Mesodermal cell (in vitro differentiated cells): Measurements from ENCODE around the gene JAK3.
A peak's percentile ranks its signal among the peaks of the same experiment; 100 is the strongest.

Source experiments
- H3K27ac ChIP-seq: 2 replicates; pipeline ENCODE4 v1.7.0; 2013; ENCODE audit warnings: mild to moderate bottlenecking, low read depth, low read length, moderate library complexity; ENCODE audit not compliant: severe bottlenecking
- H3K36me3 ChIP-seq: 2 replicates; pipeline ENCODE4 v1.7.1; 2013; ENCODE audit warnings: mild to moderate bottlenecking, low read length, moderate library complexity; ENCODE audit not compliant: control insufficient read depth, insufficient read depth
- H3K4me1 ChIP-seq: one replicate; pipeline ENCODE4 v1.7.1; 2013; ENCODE audit warnings: mild to moderate bottlenecking, low read length; ENCODE audit not compliant: insufficient read depth, control insufficient read depth, poor library complexity, severe bottlenecking
- H3K4me3 ChIP-seq: 2 replicates; pipeline ENCODE4 v1.7.0; 2013; ENCODE audit warnings: low read length, control low read depth, mild to moderate bottlenecking; ENCODE audit not compliant: insufficient read depth, poor library complexity, severe bottlenecking; ENCODE audit errors: extremely low read depth
- H3K9me3 ChIP-seq: 2 replicates; pipeline ENCODE4 v1.7.1; 2013; ENCODE audit warnings: mild to moderate bottlenecking, low read length, moderate library complexity; ENCODE audit not compliant: control insufficient read depth
- WGBS, 2 experiments: methylation state at CpG; one replicate each; pipeline ENCODE4 v1.1.5; 2013; ENCODE audit warnings: missing lambda C conversion rate in 2 of 2; ENCODE audit not compliant: insufficient coverage in 2 of 2; 5-methylcytosine and 5-hydroxymethylcytosine counted together

The JAK3 gene

GRCh38 chr19:17854061-17854460 is 6.3 kb upstream of the JAK3 start:
- H3K4me3 ChIP-seq, result no peak overlapping the region
- H3K36me3 ChIP-seq, result no peaks in the 10 kb centered on the region
- no peak overlapping the region for H3K27ac ChIP-seq
- no peaks in the 10 kb centered on the region for H3K4me1 ChIP-seq
- H3K9me3 ChIP-seq, result no peaks in the 10 kb centered on the region
- 80 to 84% methylated on average over 2 to 6 of the region's 6 CpGs for WGBS, 2 experiments

GRCh38 chr19:17848595-17849292 is 962 bp upstream of the JAK3 start:
- Histone ChIP-seq H3K9me3 (no peaks in the 10 kb centered on the region), H3K4me1 (no peaks in the 10 kb centered on the region), H3K27ac (no peak overlapping the region), H3K4me3 (no peak overlapping the region), H3K36me3 (no peaks in the 10 kb centered on the region)
- 91 to 92% methylated on average over 12 to 13 of the region's 14 CpGs for WGBS, 2 experiments

GRCh38 chr19:17846146-17846545 is 1.6 kb downstream of the JAK3 start:
- 93 to 96% methylated on average over 8 of the region's 8 CpGs for WGBS, 2 experiments
- Histone ChIP-seq H3K9me3 (no peaks in the 10 kb centered on the region), H3K36me3 (no peaks in the 10 kb centered on the region), H3K27ac (no peak overlapping the region), H3K4me3 (no peak overlapping the region), H3K4me1 (no peaks in the 10 kb centered on the region)

- Histone ChIP-seq H3K27ac (no peak overlapping the region), H3K36me3 (no peaks in the 10 kb centered on the region), H3K4me3 (no peak overlapping the region), H3K4me1 (no peaks in the 10 kb centered on the region), H3K9me3 (no peaks in the 10 kb centered on the region)
- WGBS, 2 experiments, result 82 to 84% methylated on average over 13 to 14 of the region's 14 CpGs
Observed at GRCh38 chr19:17843908-17844490, 3.8 kb downstream of the JAK3 start.

- H3K4me3 ChIP-seq, result no peak overlapping the region
- H3K4me1 ChIP-seq, result no peaks in the 10 kb centered on the region
- 92 to 98% methylated on average over 7 to 8 of the region's 9 CpGs for WGBS, 2 experiments
- no peaks in the 10 kb centered on the region for H3K9me3 ChIP-seq
- no peaks in the 10 kb centered on the region for H3K36me3 ChIP-seq
- H3K27ac ChIP-seq, result no peak overlapping the region
Observed at GRCh38 chr19:17843292-17843827, 4.4 kb downstream of the JAK3 start.

GRCh38 chr19:17842663-17843291 is 5.0 kb downstream of the JAK3 start:
- WGBS, 2 experiments, result 75 to 86% methylated on average over 14 to 19 of the region's 20 CpGs
- Histone ChIP-seq H3K4me1 (no peaks in the 10 kb centered on the region), H3K4me3 (peak overlapping the region; percentile 38), H3K27ac (peak overlapping the region; percentile 3), H3K9me3 (no peaks in the 10 kb centered on the region), H3K36me3 (no peaks in the 10 kb centered on the region)

GRCh38 chr19:17841810-17842662 is 5.7 kb downstream of the JAK3 start:
- peak overlapping the region; percentile 38 for H3K4me3 ChIP-seq
- WGBS, 2 experiments, result 12 to 15% methylated on average over 30 to 47 of the region's 56 CpGs
- H3K9me3 ChIP-seq, result no peaks in the 10 kb centered on the region
- H3K27ac ChIP-seq, result peak overlapping the region; percentile 3
- H3K36me3 ChIP-seq, result no peaks in the 10 kb centered on the region
- H3K4me1 ChIP-seq, result no peaks in the 10 kb centered on the region

GRCh38 chr19:17841371-17841809 is 6.4 kb downstream of the JAK3 start:
- H3K27ac ChIP-seq, result no peak overlapping the region
- H3K9me3 ChIP-seq, result no peaks in the 10 kb centered on the region
- WGBS, 2 experiments, result 19 to 29% methylated on average over 17 to 18 of the region's 30 CpGs
- H3K4me1 ChIP-seq, result no peaks in the 10 kb centered on the region
- H3K36me3 ChIP-seq, result no peaks in the 10 kb centered on the region
- H3K4me3 ChIP-seq, result peak overlapping the region; percentile 38

GRCh38 chr19:17840019-17840418 is 7.8 kb downstream of the JAK3 start:
- Histone ChIP-seq H3K4me1 (no peaks in the 10 kb centered on the region), H3K9me3 (no peaks in the 10 kb centered on the region), H3K4me3 (no peak overlapping the region), H3K36me3 (no peaks in the 10 kb centered on the region), H3K27ac (no peak overlapping the region)
- WGBS, 2 experiments, result 84 to 88% methylated on average over 5 to 6 of the region's 6 CpGs

- Histone ChIP-seq H3K9me3 (no peaks in the 10 kb centered on the region), H3K4me3 (no peak overlapping the region), H3K36me3 (no peaks in the 10 kb centered on the region), H3K4me1 (no peaks in the 10 kb centered on the region), H3K27ac (no peak overlapping the region)
- WGBS, 2 experiments, result 94% methylated on average over 4 to 6 of the region's 7 CpGs
Observed at GRCh38 chr19:17837972-17838371, 9.8 kb downstream of the JAK3 start.
